Right lung (tissue), 5 donors: ENCODE results near the gene ATPAF1. TPM values are rescaled to one million over a fixed set of nuclear protein-coding genes. Genes with fewer than 3 reads are reported as not detected.
"Not testable (repeated sequence)": the region's sequence is repeated elsewhere in the genome, so short reads cannot be mapped to it uniquely, and the experiment has no call there.

Source experiments
- DNase-seq, 2 donors: peaks; one replicate each; pipeline ENCODE4 v3.0.0-alpha.2; 2013
- polyA plus RNA-seq, 5 donors: library from polyadenylated mRNA; unstranded; fragments of 120-200 nt; gene quantifications; one replicate each; pipeline versions ENCODE4 v1.2.1 to v1.2.3, GENCODE V29; 2013; ENCODE audit warnings: inconsistent platforms in 1 of 5, low replicate concordance in 1 of 5; ENCODE audit not compliant: insufficient read length in 5 of 5, insufficient read depth in 1 of 5

Gene ATPAF1
- polyA plus RNA-seq, 5 donors, result 60.6 to 86.6 (median 77.6) TPM

DNA sequence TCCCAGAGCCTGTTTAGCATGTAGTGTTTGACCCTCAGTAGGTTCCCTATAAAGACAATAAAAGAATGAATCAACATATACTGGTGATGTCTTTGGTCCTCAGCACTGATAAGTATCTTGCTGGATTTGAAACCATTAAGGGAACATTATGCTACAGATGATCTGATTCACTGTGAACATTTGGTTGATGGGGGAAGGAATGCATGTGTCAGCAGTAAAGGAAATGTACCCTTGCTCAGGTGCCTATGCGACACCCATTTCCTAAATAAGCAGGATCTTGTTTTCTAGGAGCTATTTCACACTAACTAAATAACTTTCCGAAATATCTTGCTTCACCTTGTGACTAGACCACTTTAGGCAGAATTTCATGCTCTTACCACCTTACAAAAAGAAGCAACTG, 16.5 kb upstream of the ATPAF1 start:
- DNase-seq, result no peak

DNA sequence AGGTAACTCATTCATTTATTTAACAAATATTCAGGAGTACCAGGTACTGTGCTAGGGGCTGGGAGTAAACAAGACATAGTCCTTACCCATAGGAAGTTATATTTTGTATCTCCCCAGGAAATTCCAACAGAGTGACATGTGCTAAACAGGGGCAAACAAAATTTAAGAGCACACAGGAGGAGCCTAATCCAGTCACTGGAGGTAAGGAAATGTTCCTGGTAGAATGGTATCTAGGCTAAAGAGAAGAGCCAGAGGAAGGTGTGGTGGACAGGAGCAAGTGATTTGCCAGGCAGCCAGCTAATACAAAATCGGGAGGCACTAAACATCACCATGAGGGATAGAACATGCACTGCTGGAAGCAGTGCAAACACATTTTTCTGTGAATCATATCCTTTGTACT, 13.9 kb upstream of the ATPAF1 start:
- no peak for DNase-seq

DNA sequence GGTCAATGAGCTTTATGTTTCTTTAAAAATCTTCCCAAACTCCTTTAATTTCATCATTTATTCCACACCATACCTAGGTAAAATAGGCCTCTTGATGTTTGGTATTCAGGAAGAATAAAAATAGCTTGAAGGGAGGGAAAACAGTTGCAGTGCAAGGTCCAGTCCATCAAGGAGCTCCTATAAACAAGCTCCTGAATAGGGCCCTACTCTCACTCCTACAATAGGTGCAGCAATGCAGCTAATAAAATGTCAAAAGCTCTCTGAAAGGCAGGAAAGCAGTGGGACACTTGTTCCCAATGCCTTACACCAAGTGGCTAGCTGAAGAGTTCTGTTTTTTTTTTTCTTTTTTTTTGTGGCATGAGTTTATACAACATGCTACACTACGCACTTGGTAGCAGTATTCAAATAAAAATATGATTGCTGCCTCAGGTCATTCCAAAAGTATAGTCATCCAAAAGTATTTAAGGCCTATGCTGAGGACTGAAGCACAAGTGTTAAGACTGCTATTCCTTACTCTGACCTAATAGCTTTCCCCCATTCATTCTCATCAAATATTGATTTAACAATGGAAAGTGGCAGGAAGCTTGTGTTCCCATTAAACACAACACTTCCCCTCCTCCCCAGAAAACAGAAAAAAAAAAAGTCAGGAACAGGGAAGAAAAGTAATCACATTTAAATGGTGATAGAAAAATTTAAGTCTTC, 13.3 kb upstream of the ATPAF1 start:
- DNase-seq, result no peak

DNA sequence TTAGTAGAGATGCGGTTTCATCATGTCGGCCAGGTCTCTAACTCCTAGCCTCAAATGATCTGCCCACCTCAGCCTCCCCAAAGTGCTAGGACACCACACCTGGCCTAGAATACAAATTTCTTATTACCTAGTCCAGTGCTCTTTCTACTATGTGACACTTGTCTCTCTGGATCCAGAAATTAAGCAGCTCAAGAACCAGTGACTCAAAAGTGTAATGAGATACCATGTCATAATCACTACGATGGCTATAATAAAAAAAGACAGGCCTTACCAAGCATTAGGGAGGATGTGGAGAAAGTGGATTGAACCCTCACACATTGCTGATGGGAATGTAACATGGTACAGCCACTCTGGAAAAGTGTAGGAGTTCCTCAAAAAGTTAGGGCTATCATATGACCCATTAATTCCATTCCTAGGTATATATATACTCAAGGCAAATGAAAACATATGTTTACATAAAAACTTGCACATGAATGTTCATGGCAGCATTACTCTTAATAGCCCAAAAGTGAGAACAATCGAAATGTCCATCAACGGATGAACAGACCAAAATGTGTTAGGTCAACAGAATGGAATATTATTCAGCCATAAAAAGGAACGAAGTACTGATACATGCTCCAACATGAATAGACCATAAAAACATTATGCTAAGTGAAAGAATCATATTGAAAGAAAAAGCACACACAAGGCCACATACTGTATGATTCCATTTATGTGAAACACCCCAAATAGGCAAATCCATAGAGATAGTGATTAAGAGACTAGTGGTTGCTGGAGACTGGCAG, 11.8 kb upstream of the ATPAF1 start:
- DNase-seq, result no peak

DNA sequence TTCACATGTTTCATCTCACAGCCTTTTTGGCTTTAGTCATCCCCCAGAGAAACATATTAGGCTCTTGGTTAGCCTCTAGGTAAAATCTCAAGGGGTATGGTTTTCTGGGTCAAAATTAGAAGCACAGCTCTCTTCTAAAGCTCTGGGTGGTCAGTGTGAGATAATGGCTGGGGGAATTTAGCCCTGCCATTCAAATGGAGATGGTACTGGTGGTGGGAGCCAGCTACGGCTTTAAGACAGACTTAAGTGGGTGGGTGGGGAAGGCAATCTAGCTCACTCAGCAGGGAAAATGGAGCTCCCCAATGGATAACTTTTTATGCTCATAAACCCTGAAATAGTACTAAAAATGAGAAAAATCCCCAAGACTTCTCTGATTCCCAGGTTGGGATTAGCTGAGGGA, 9.2 kb upstream of the ATPAF1 start:
- DNase-seq, result no peak

- no peak for DNase-seq
Measured at GRCh38 chr1:46676531-46676930, 8.4 kb upstream of the ATPAF1 start.

GRCh38 chr1:46675549-46676314, 7.6 kb upstream of the ATPAF1 start:
- no peak for DNase-seq

DNA sequence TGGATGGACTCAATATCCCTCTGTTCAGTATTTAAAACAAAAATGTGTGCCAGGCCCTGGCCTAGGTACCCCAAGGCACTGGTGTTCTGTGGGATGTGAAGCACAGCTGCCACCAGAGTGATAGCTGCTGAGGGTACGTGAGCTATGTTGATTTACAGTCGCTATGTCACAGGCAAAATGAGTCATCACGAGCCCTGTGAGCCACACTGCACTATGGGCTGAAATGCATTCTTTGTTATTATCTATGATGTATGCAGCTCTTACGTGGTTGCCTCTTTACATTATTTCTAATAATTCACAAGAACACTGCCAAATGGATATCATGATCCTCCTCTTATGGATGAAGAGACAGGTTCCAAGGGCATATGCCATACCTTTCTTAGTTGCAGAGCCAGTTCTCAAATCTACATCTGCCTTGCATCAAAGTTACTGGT, 5.6 kb upstream of the ATPAF1 start:
- DNase-seq, result no peak

DNA sequence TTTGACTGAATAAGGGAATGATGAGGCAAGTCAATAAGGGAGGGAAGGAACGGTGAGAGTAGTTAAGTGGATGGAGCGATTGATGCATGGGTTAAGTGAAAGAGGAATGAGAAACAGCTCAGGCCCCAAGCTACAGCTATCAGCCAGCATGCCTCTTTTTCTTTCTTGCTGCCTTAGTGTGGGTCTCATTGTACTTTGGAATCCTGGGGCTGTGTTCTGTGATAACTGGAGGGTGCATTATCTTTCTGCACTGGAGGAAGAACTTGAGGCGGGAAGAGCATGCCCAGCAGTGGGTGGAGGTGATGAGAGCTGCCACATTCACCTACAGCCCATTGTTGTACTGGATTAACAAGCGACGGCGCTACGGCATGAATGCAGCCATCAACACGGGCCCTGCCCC, 4.5 kb upstream of the ATPAF1 start:
- DNase-seq, result no peak

GRCh38 chr1:46671554-46671953, 3.4 kb upstream of the ATPAF1 start, which contains the start of gene TEX38:
Gene TEX38 (plus strand): TSS chr1:46671854. CDS start chr1:46671935, 81 bp downstream.
- no peak for DNase-seq

DNA sequence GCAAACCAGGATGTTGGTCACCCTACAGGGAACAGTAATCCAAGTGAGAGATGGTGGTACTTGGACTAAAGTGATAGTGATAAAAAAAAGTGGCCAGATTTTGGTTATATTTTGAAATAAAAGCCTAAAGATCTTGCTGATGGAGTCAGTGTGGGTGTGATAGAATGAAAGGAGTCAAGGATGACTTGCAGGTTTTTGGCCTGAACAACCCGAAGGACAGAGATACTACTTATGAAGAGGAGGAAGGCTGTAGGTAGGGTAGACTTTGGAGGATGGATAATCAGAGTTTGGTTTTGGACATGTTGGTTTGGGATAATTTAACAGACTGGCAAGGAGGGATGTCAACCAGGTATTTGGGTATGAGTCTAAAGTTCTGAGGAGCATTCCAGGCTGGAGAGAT, 2.0 kb upstream of the ATPAF1 start:
- DNase-seq, result no peak

DNA sequence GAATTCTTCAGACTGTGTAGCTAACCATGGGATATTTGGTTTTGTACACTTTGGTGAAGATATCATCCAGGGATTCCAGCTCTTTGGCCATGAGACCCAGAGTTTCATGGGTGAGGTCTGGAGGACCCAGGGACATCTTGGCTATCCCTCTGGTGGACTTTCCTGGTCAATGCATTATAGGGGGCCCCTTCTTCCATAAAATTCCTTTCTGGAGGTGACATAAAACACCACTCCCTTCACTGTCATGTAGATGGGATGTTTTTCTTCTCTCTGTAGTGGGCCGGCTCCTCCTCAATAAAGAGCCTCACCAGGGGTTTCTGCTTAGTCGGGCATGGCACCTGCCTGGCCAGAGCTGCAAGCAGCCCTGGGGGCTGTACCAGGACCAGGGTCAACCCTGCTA, 2.2 kb downstream of the ATPAF1 start:
- DNase-seq, result no peak

DNA sequence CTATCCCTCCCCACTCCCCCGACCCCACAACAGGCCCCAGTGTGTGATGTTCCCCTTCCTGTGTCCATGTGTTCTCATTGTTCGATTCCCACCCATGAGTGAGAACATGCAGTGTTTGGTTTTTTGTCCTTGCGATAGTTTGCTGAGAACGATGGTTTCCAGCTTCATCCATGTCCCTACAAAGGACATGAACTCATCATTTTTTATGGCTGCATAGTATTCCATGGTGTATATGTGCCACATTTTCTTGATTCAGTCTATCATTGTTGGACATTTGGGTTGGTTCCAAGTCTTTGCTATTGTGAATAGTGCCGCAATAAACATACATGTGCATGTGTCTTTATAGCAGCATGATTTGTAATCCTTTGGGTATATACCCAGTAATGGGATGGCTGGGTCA, 5.2 kb downstream of the ATPAF1 start:
- DNase-seq, result not testable (repeated sequence)

GRCh38 chr1:46660116-46660515, 8.0 kb downstream of the ATPAF1 start:
- DNase-seq, result not testable (repeated sequence)

GRCh38 chr1:46659307-46659870, 8.8 kb downstream of the ATPAF1 start:
- no peak for DNase-seq

GRCh38 chr1:46657775-46658174, 10.4 kb downstream of the ATPAF1 start:
- no peak for DNase-seq

- no peak for DNase-seq
Measured at GRCh38 chr1:46656643-46657042, 11.5 kb downstream of the ATPAF1 start.

DNA sequence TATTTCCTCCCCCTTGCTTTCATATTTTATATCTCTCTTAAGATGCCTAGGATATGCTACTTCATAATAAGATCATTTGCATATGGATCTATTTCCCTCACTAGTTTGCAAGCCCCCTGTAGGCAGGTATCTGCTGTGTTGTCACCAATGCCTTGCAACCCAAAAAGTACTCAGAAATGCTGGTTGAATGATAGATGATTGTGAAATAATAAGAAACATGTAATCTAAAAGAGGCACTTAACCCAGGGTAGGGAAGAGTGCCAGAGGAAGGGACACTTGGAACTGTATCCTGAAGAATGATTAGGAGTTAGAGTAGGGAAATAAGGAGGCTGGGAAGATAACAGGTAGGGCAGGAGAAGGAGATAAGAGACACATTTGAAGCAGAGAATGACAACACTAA, 12.3 kb downstream of the ATPAF1 start:
- no peak for DNase-seq

DNA sequence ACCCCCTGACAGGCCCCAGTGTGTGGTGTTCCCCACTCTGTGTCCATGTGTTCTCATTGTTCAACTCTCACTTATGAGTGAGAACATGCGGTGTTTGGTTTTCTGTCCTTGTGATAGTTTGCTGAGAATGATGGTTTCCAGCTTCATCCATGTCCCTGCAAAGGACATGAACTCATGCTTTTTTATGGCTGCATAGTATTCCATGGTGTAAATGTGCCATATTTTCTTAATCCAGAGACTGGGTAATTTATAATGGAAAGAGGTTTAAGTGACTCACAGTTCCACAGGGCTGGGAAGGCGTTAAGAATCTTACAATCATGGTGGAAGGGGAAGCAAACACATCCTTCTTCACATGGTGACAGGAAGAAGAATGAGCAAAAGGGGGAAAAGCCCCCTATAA, 13.5 kb downstream of the ATPAF1 start:
- not testable (repeated sequence) for DNase-seq

DNA sequence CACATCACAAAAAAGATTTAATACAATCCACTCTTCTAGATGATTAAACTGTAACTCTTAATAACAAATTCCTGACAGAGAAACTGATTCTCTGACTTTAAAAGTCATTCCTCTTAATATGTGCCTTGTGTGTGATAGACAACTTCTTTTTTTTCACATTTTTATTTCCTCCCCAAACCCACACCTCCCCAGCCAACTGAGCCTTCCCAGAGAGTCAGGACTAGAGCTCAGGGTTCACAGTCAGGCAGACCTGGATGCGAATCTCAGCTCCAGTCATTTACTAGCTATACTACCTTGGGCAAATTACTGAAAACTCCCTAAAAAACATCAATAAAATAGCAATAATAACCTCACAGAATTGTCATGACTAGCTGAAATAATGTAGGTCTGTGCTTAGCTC, 14.2 kb downstream of the ATPAF1 start:
- no peak for DNase-seq

GRCh38 chr1:46653405-46653958, 14.7 kb downstream of the ATPAF1 start:
- no peak for DNase-seq
